ENCODE data around the gene KDM5B. TPM values are rescaled to one million over a fixed set of nuclear protein-coding genes. Genes with fewer than 3 reads are reported as not detected.

The KDM5B gene
- total RNA-seq (2022; extraction: Qiagen RNA extraction; ENCODE audit: low read depth) = 13.2 to 19.7 TPM (median 16.2 TPM) in 5 replicates

DNA sequence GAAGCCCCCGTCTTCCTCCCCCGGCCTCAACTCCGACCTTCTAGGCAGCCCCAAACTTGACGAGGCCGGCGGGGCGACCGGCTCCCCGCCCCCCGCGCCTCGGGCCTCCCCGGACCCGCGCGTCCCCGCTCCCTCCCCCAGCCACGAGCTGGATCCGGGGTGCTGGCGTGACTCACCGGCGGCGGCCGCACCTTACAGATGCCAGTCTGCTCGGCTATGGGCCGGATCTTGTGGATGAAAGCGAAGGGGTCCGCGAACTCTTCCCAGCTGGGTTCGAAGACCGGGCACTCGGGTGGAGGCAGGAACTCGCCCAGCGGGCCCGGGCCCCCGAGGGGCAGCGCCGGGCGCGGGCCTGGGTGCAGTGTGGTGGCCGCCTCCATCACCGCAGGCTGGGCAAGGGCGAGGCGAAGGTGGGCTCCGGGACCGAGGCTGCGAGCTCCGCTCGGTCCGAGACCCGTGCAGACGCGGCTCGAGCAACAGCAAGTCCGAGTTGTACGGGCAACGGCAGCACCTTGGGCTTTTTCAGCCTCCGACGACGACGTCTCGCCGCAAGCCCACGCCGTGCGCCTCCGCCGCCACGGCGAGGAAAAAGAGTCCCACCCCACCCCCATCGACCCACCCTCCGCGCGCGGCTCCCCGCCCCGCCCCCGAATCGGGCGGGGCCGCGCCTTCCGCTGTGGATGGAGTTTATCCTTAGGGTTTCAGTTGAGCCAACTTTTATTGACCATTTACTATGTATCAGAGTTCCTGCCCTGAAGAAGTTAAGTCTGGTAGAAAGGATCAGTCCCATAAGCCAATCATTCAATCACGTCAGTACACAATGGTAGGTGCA is at the start of gene KDM5B:
Gene KDM5B (minus strand): TSS at position 496 of the 832 bp plus-strand sequence. CDS start 116 bp downstream, at position 380.

DNA sequence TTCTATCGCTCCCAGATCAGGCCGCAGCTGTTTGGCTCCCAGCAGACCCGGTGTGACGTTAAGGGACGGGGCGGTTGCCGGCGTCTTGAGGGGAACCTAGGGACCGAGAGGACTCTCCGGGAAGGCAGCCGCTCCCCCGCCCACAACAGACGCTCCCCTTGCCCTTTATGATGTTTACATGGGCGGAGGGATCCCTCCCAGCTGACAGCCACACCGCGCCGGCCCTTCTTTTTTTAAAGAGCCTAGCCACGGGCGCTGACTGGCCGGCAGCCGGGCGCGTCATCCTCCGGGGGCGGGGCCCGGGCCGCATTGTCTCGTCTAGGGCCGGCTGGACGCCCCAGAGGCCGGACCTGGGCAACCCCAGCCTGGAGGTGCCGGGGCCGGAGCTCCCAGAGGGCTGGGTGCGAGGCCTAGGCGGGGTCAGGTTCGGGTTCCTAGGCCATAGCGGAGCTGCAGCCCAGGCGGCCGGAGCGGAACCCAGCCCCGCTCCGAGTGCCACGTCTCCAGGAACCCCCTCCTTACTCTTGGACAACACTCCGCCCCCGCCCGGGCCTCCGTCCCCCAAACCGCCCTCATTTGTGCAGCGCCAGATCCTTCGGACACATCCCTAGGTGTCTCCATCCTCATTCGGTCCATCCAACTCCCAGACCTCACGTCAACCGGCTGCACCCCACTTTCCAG is 2.5 kb upstream of the KDM5B start, which contains the start of gene PCAT6:
Gene PCAT6 (plus strand): TSS at position 340 of the 681 bp plus-strand sequence.

DNA sequence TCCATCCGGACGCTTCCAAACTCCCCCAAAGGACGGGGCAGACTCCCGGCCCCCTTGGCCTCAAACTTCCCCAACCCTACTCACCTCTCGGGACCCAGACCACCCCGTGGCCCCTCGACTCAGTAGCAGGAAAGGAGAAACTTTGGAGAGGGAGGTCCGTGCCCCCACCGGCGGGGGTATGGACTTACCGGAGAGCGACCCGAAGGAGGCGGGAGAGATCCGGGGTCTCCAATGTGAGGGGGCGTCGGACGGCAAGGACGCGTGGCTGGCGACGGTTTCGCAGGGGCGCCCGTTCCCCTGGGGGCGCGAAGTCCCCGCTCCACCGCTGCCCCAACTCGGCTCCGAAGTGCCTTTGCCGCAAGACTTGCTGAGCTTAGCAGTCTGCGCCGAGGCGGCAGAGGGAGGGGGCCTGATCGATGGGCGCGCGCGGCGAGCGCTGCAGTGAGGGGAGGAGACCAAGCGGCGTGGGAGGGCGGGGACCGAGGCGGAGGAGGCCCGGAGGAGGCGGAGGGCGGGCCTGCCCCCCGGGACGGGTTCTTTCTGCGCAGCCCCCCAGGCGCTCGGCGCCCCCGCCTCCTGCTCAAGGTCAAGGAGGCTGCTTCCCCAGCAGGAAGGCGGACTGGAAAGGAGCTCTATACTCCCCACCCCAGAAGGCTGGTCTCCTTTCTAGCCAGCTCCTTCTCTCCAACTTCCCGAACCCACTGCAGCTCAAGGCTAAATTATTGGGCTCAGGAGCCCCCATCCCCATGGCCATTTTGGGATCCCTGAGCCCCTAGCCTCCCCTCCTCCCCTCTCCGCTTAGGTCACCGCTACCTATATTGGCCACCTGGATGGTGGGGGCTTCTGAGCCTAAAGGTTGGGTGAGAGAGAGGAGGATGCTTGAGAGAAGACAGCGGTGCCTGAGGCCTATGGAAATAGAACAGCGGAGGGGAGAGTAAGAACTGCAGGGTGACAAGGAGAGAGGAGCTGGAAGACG is 97.9 kb downstream of the KDM5B start, which contains the start of gene SYT2:
Gene SYT2 (minus strand): TSS at position 385 of the 976 bp plus-strand sequence. CDS start 104,682 bp downstream, outside the sequence.

Other genes with a start within 250 kb of the KDM5B start
- gene SYT2, start 98.0 kb downstream of the KDM5B start, total RNA-seq (2022; extraction: Qiagen RNA extraction; ENCODE audit: low read depth) = 0.06 to 0.14 TPM (median 0.11 TPM) in 5 replicates
- 1.4 to 5.4 TPM (median 4.3 TPM) in 5 replicates for gene PCAT6, start 2.5 kb upstream of the KDM5B start, total RNA-seq (2022; extraction: Qiagen RNA extraction; ENCODE audit: low read depth)
- gene RABIF, start 80.7 kb upstream of the KDM5B start, total RNA-seq (2022; extraction: Qiagen RNA extraction; ENCODE audit: low read depth) = 14.4 to 15.3 TPM (median 14.7 TPM) in 5 replicates
- 16.2 to 20.9 TPM (median 16.9 TPM) in 5 replicates for gene KLHL12, start 118.8 kb upstream of the KDM5B start, total RNA-seq (2022; extraction: Qiagen RNA extraction; ENCODE audit: low read depth)
- gene ADIPOR1, start 149.9 kb upstream of the KDM5B start, total RNA-seq (2022; extraction: Qiagen RNA extraction; ENCODE audit: low read depth) = 57.1 to 68.6 TPM (median 64.9 TPM) in 5 replicates
- gene CYB5R1, start 158.8 kb upstream of the KDM5B start, total RNA-seq (2022; extraction: Qiagen RNA extraction; ENCODE audit: low read depth) = 19.0 to 24.1 TPM (median 21.3 TPM) in 5 replicates
- gene TMEM183A, start 199.0 kb upstream of the KDM5B start, total RNA-seq (2022; extraction: Qiagen RNA extraction; ENCODE audit: low read depth) = 44.1 to 50.0 TPM (median 47.1 TPM) in 5 replicates
- 0.38 to 1.4 TPM (median 0.64 TPM) in 5 replicates for gene PPFIA4, start 218.1 kb upstream of the KDM5B start, total RNA-seq (2022; extraction: Qiagen RNA extraction; ENCODE audit: low read depth)

Measured in A549 treated with ZK216348 at 1 μM for 4 hours (cell line).